Esophagus squamous epithelium (tissue), 5 donors: ENCODE measurements around the gene AFAP1L1. TPM values are rescaled to one million over a fixed set of nuclear protein-coding genes. Genes with fewer than 3 reads are reported as not detected.
"Not testable (repeated sequence)": the region's sequence is repeated elsewhere in the genome, so short reads cannot be mapped to it uniquely, and the experiment has no call there.

Experiments used
- DNase-seq: peaks from one replicate; lab custom pipeline; 2025; lab: John Stamatoyannopoulos, UW
- H3K27ac ChIP-seq, 4 donors: fragments of 200-600 bp; sonication (generic); one replicate each; pipeline ENCODE4 v1.5.1; 2016 to 2019; ENCODE audit warnings: mild to moderate bottlenecking in 1 of 4
- H3K27me3 ChIP-seq, 4 donors: fragments of 200-600 bp; sonication (generic); 1 replicate in 3 of 4; 2 replicates in 1 of 4; pipeline versions ENCODE4 v1.5.1 to v1.6.0; 2017 to 2021; ENCODE audit warnings: antibody characterized with exemption in 1 of 4
- H3K36me3 ChIP-seq, 3 donors: fragments of 200-600 bp; sonication (generic); one replicate each; pipeline ENCODE4 v1.5.1; 2016 to 2019
- H3K4me1 ChIP-seq, 3 donors: fragments of 200-600 bp; sonication (generic); one replicate each; pipeline ENCODE4 v1.5.1; 2017 to 2019
- H3K4me3 ChIP-seq, 4 donors: fragments of 200-600 bp; sonication (generic); 1 replicate in 3 of 4; 2 replicates in 1 of 4; pipeline ENCODE4 v1.5.1; 2016 to 2019; ENCODE audit warnings: mild to moderate bottlenecking in 2 of 4, moderate library complexity in 1 of 4
- H3K9me3 ChIP-seq, 3 donors: fragments of 200-600 bp; sonication (generic); one replicate each; pipeline ENCODE4 v1.5.1; 2016 to 2019
- CTCF ChIP-seq, 6 experiments: fragments of 450-650 bp in 4 of 6; fragments of 200-600 bp in 2 of 6; sonication (generic) in 2 of 6; IDR thresholded peaks; one replicate each; pipeline ENCODE4 v1.5.1; 2016 to 2019; ENCODE audit warnings: antibody characterized with exemption in 6 of 6, mild to moderate bottlenecking in 4 of 6, moderate library complexity in 4 of 6
- POLR2A ChIP-seq, 4 donors: fragments of 450-650 bp; IDR thresholded peaks; one replicate each; pipeline ENCODE4 v1.6.1; 2017; ENCODE audit warnings: antibody characterized with exemption in 4 of 4, mild to moderate bottlenecking in 4 of 4, moderate library complexity in 3 of 4
- WGBS, 2 donors: methylation state at CpG; one replicate each; pipeline ENCODE4 v1.1.5; 2018; 5-methylcytosine and 5-hydroxymethylcytosine counted together
- intact Hi-C: fragments of 100-400 bp; cut with DNase I; formaldehyde crosslinking; loops from one replicate; pipeline ENCODE4 v1.15.0; 2022
- total RNA-seq, 4 donors: library from RNA; depleted of rRNA; stranded (reverse); fragments of >200 nt; gene quantifications; one replicate each; pipeline ENCODE4 v1.1.0, GENCODE V29; 2016
- donor health status: DM: yes; HTN: yes; CAD: no.

Gene AFAP1L1
- total RNA-seq, 4 donors from 2014 or later: 2.8 to 14.5 (median 8.7) TPM

DNA sequence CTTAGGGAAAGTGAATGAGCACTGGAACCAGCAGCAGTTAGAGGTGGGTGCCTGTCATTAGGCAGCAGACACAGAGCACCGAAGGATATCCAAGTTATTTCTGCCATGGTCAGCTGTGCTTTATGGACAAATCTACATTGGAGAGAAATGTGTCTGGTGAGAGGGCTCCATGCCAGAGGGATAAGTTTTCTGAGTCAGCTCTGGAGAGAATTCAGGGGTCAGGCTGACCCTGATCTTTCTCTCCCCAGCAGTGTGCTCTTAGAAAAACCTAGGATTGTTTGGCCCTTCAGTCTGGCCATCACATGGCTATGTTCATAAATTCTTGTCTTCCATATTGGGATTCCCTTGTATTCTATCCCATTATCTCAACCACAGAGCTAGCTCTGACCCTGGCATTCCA, 116.3 kb downstream of the AFAP1L1 start:
- Histone ChIP-seq H3K9me3 (no peaks in the 10 kb centered on the region), H3K36me3 (no peaks in the 10 kb centered on the region), H3K27me3 (no peaks in the 10 kb centered on the region), H3K4me3 (no peak overlapping the region), H3K27ac (peak overlapping the region; percentile 58 to 91 (median 78)), H3K4me1 (peaks cover 0 to 57% (median 11%) of the 10 kb centered on the region in 3 donors)
- DNase-seq: no peak
- intact Hi-C loops: no loop called here
- WGBS, 2 donors: 60 to 100% methylated on average over 1 of the region's 1 CpG
- TF ChIP-seq POLR2A (IDR thresholded peaks at IDR 0.05): no peak
- no peak for TF ChIP-seq CTCF (IDR thresholded peaks at IDR 0.05)

DNA sequence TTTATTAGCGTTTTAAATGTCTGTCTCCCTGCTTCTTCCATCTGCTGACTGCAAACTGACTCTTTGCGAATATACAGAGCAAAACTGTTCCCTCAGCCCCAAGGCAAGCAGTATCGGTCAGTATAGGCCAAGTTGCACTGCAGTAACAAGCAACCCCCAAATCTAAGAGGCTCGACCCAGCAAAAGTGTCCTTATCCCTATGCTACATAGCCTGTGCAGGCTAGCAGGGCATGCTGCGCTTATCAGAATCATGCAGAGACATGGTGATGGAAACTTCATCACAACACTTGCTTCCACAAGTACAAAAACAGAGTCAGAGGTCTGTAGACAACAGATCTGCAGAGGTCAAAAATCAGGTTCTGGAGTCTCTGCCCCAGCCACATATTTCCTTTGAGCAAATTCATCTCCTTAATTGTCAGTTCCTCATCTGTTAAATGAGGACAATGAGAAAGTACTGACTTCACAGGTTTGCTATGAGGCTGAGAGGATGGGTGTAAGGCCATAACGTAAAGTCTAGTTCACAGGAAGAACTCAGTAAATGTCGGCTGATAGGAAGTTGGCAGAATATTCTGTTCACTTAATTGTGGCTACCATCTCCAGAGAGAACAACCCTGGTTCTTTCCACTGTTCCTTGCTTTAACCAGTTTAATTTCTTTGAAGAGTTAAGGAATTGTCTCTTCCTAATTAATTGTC, 117.0 kb downstream of the AFAP1L1 start:
- Histone ChIP-seq H3K9me3 (no peaks in the 10 kb centered on the region), H3K27me3 (no peaks in the 10 kb centered on the region), H3K4me3 (no peak overlapping the region), H3K27ac (peak overlapping the region; percentile 58 to 91 (median 78)), H3K36me3 (no peaks in the 10 kb centered on the region), H3K4me1 (peaks cover 0 to 50% (median 11%) of the 10 kb centered on the region in 3 donors)
- TF ChIP-seq CTCF (IDR thresholded peaks at IDR 0.05): no peak
- no peak for TF ChIP-seq POLR2A (IDR thresholded peaks at IDR 0.05)
- intact Hi-C loops: no loop called here
- 64 to 68% methylated on average over 7 of the region's 7 CpGs for WGBS, 2 donors
- DNase-seq: no peak

DNA sequence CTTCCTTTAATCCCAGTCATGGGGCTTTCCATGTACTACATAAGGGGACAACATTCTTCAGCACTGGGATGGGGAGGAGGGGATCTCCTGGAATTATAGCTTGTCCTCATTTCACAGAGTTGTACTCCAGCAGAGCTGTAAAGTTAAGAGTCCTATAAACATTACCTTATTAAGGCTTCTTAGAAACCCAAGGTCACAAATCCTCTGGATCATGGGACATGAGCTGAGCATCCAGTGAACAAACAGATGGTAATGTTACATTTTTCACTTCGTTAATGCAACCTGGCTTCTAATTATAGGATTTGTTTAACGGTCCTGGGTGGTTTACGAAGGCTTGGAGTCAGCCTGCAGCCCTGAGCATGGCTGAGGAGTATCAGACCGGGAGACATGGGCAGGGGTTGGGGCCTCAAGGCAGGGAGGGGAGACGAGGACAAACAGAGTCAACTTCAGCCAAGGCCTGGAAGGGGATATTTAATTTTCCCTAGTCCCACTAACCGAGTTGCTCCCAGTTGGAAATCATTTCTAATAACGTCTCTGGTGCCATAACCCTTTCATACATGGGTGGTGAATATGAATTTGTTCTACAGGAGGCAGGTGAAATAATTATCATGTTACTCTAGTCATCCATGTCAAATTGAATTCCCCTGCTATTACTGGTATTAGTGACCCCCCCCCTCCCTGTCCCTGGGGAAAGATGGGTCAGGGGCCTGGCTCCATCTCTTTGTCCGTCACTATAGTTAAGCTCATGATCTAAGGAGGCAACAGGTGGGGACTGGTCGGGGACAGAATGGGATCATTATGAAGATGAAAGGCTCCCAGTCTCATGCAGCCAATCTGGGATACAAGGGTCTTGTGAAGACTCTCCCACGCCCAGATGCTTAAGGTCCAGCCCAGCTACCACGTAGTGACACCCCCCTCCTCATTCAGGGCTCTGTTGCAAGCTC, 118.2 kb downstream of the AFAP1L1 start:
- H3K27ac ChIP-seq: peak overlapping the region; percentile 58 to 91 (median 78)
- TF ChIP-seq POLR2A (IDR thresholded peaks at IDR 0.05): no peak
- no peak for TF ChIP-seq CTCF (IDR thresholded peaks at IDR 0.05)
- H3K9me3 ChIP-seq: no peaks in the 10 kb centered on the region
- H3K4me1 ChIP-seq: peaks cover 0 to 38% (median 11%) of the 10 kb centered on the region in 3 donors
- DNase-seq: no peak
- H3K4me3 ChIP-seq: no peak overlapping the region
- WGBS, 2 donors: 69 to 71% methylated on average over 10 to 11 of the region's 11 CpGs
- H3K27me3 ChIP-seq: no peaks in the 10 kb centered on the region
- intact Hi-C loops: no loop called here
- H3K36me3 ChIP-seq: no peaks in the 10 kb centered on the region

GRCh38 chr5:149391076-149391475, 119.4 kb downstream of the AFAP1L1 start:
- H3K4me1 ChIP-seq: peaks cover 0 to 30% (median 3%) of the 10 kb centered on the region in 3 donors
- intact Hi-C loops, DNase-seq, H3K27me3 ChIP-seq, H3K4me3 ChIP-seq, H3K9me3 ChIP-seq, H3K36me3 ChIP-seq: not testable (repeated sequence)
- WGBS, 2 donors: 83% methylated on average over 3 of the region's 6 CpGs; no CpG with 5 or more reads in 1 of the 2 donors
- H3K27ac ChIP-seq: peak overlapping the region; percentile 18 to 83 (median 64)

Other genes starting within 250 kb of the AFAP1L1 start
- gene SH3TC2, start 208.8 kb upstream of the AFAP1L1 start, total RNA-seq: 1 to 10 TPM; 2.5 to 3.8 (median 2.9) TPM
- gene ABLIM3, start 130.4 kb upstream of the AFAP1L1 start, total RNA-seq: 10 to 100 TPM; 10.6 to 47.7 (median 27.1) TPM
- gene GRPEL2, start 73.6 kb downstream of the AFAP1L1 start, total RNA-seq: 10 to 100 TPM; 23.1 to 43.3 (median 27.1) TPM
- gene PCYOX1L, start 86.2 kb downstream of the AFAP1L1 start, total RNA-seq: 1 to 10 TPM; 2.1 to 4.6 (median 3.1) TPM
- gene IL17B, start 107.4 kb downstream of the AFAP1L1 start, total RNA-seq: 1 to 10 TPM in 3 of 4 donors, not detected in 1; 2.0 to 2.5 (median 2.1) TPM